Body of pancreas (tissue), 4 donors: ENCODE results near the gene CCDC137.

Experiments
- POLR2A ChIP-seq, 3 donors: fragments of 450-650 bp; IDR thresholded peaks; one replicate each; pipeline ENCODE4 v1.6.1; 2016; ENCODE audit warnings: antibody characterized with exemption in 3 of 3, mild to moderate bottlenecking in 2 of 3
- TF ChIP-seq, protein P1 (sequence below), 7 experiments: fragments of 450-650 bp in 4 of 7; fragments of 200-600 bp in 3 of 7; sonication (generic) in 3 of 7; IDR thresholded peaks; one replicate each; pipeline ENCODE4 v1.5.1; 2016 to 2019; ENCODE audit warnings: antibody characterized with exemption in 7 of 7

GRCh38 chr17:81665205-81666091 is 1.1 kb upstream of the CCDC137 start:
- TF ChIP-seq, protein P1, sequence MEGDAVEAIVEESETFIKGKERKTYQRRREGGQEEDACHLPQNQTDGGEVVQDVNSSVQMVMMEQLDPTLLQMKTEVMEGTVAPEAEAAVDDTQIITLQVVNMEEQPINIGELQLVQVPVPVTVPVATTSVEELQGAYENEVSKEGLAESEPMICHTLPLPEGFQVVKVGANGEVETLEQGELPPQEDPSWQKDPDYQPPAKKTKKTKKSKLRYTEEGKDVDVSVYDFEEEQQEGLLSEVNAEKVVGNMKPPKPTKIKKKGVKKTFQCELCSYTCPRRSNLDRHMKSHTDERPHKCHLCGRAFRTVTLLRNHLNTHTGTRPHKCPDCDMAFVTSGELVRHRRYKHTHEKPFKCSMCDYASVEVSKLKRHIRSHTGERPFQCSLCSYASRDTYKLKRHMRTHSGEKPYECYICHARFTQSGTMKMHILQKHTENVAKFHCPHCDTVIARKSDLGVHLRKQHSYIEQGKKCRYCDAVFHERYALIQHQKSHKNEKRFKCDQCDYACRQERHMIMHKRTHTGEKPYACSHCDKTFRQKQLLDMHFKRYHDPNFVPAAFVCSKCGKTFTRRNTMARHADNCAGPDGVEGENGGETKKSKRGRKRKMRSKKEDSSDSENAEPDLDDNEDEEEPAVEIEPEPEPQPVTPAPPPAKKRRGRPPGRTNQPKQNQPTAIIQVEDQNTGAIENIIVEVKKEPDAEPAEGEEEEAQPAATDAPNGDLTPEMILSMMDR (IDR thresholded peaks at IDR 0.05), result no peak
- TF ChIP-seq POLR2A (IDR thresholded peaks at IDR 0.05), result no peak
